CD4-positive, alpha-beta T cell treated with Interleukin-17A for 4 hours (primary cell): Measurements from ENCODE around the gene CD276.
A peak's percentile ranks its signal among the peaks of the same experiment; 100 is the strongest.
"Not testable (repeated sequence)": the region's sequence is repeated elsewhere in the genome, so short reads cannot be mapped to it uniquely, and the experiment has no call there.

ENCODE experiments used
- DNase-seq: peaks from one replicate; pipeline ENCODE4 v3.0.0-alpha.2; 2020; ENCODE audit warnings: mixed read lengths

Gene CD276

GRCh38 chr15:73685981-73686380, 1.8 kb downstream of the CD276 start:
- no peak for DNase-seq

GRCh38 chr15:73686781-73687256, 2.6 kb downstream of the CD276 start:
- DNase-seq: no peak

GRCh38 chr15:73687351-73687750, 3.2 kb downstream of the CD276 start:
- no peak for DNase-seq

GRCh38 chr15:73688455-73688854, 4.3 kb downstream of the CD276 start:
- DNase-seq: no peak

- no peak for DNase-seq
These were observed 7.2 kb downstream of the CD276 start for GRCh38 chr15:73691396-73691795.

- no peak for DNase-seq
These were observed 10.2 kb downstream of the CD276 start for GRCh38 chr15:73694419-73694818.

- no peak for DNase-seq
These were observed 11.8 kb downstream of the CD276 start for GRCh38 chr15:73695773-73696640.

GRCh38 chr15:73696641-73697001, 12.4 kb downstream of the CD276 start:
- DNase-seq: no peak

GRCh38 chr15:73697033-73697467, 12.9 kb downstream of the CD276 start:
- peak; percentile 76 for DNase-seq

GRCh38 chr15:73699249-73700040, 15.3 kb downstream of the CD276 start:
- DNase-seq: no peak

- peak; percentile 83 for DNase-seq
These were observed 16.1 kb downstream of the CD276 start for GRCh38 chr15:73700041-73700842.

GRCh38 chr15:73702311-73703239, 18.4 kb downstream of the CD276 start:
- not testable (repeated sequence) for DNase-seq

- not testable (repeated sequence) for DNase-seq
These were observed 19.4 kb downstream of the CD276 start for GRCh38 chr15:73703601-73704000.

GRCh38 chr15:73704142-73704868, 20.1 kb downstream of the CD276 start:
- not testable (repeated sequence) for DNase-seq

GRCh38 chr15:73704869-73705645, 20.9 kb downstream of the CD276 start:
- peak; percentile 73 for DNase-seq

- DNase-seq: no peak
These were observed 24.5 kb downstream of the CD276 start for GRCh38 chr15:73708691-73709090.

GRCh38 chr15:73709241-73709640, 25.1 kb downstream of the CD276 start:
- no peak for DNase-seq

- no peak for DNase-seq
These were observed 25.5 kb downstream of the CD276 start for GRCh38 chr15:73709686-73710085.

GRCh38 chr15:73710321-73710720, 26.1 kb downstream of the CD276 start:
- no peak for DNase-seq

- no peak for DNase-seq
These were observed 27.3 kb downstream of the CD276 start for GRCh38 chr15:73711526-73711925.
